Measurements from ENCODE around the gene PTGFRN.

Gene PTGFRN

DNA sequence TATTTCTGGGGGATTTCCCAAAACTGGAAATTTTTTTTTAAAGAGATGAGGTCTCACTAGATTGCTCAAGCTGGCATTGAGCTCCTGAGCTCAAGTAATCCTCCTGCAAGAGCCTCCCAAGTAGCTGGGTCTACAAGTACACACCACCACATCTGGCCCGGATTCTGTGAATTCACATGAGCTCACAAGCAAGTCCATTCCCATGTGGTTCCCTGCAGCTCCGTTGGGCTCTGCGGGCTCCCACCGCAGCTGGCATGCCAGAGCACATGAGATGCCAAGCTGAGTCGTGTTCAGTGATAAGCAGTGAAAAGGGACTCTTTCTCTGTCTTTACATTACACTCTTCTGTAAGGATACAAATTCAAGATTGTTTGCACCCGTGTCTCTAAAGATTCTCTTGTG, 128.5 kb downstream of the PTGFRN start:
- DNase-seq, result no peak
